Measurements from ENCODE around the gene LGALS12.

Gene LGALS12

GRCh38 chr11:63516109-63516508, 10.2 kb downstream of the LGALS12 start:
- TF ChIP-seq ZNF70 (CRISPR knock-in tag; IDR thresholded peaks at IDR 0.05): no peak
- TF ChIP-seq TSHZ2 (CRISPR knock-in tag; IDR thresholded peaks at IDR 0.05): no peak
- TF ChIP-seq BACH2 (CRISPR knock-in tag; IDR thresholded peaks at IDR 0.05; ENCODE audit: borderline replicate concordance): no peak
- no peak for TF ChIP-seq ZNF8 (CRISPR knock-in tag; IDR thresholded peaks at IDR 0.05)
- TF ChIP-seq POU6F1 (CRISPR knock-in tag; IDR thresholded peaks at IDR 0.05; ENCODE audit: borderline replicate concordance, low read depth): no peak
- TF ChIP-seq ZFP3 (CRISPR knock-in tag; IDR thresholded peaks at IDR 0.05): no peak
- TF ChIP-seq ZC3H10 (CRISPR knock-in tag; IDR thresholded peaks at IDR 0.05): no peak
- TF ChIP-seq ZFP30 (CRISPR knock-in tag; IDR thresholded peaks at IDR 0.05): no peak
- TF ChIP-seq CSDC2 (CRISPR knock-in tag; IDR thresholded peaks at IDR 0.05): no peak
- no peak for TF ChIP-seq ISL1 (CRISPR knock-in tag; IDR thresholded peaks at IDR 0.05)
- no peak for TF ChIP-seq GLIS3 (CRISPR knock-in tag; IDR thresholded peaks at IDR 0.05)
- TF ChIP-seq TOX (CRISPR knock-in tag; IDR thresholded peaks at IDR 0.05; ENCODE audit: borderline replicate concordance): no peak
- TF ChIP-seq ZNF565 (CRISPR knock-in tag; conservative IDR thresholded peaks at IDR 0.05; ENCODE audit: low read depth): no peak
- TF ChIP-seq PATZ1 (CRISPR knock-in tag; IDR thresholded peaks at IDR 0.05; ENCODE audit: borderline replicate concordance): no peak
- TF ChIP-seq CREB5 (CRISPR knock-in tag; IDR thresholded peaks at IDR 0.05; ENCODE audit: low read depth): no peak
- no peak for TF ChIP-seq CSRNP3 (CRISPR knock-in tag; IDR thresholded peaks at IDR 0.05)
- TF ChIP-seq RARB (CRISPR knock-in tag; IDR thresholded peaks at IDR 0.05): no peak
- TF ChIP-seq ARNTL (CRISPR knock-in tag; IDR thresholded peaks at IDR 0.05; ENCODE audit: borderline replicate concordance, low read depth): no peak
- TF ChIP-seq OSR1 (CRISPR knock-in tag; IDR thresholded peaks at IDR 0.05): no peak
- ATAC-seq: no peak

GRCh38 chr11:63517156-63517555, 11.3 kb downstream of the LGALS12 start:
- ATAC-seq: no peak
- no peak for TF ChIP-seq CSDC2 (CRISPR knock-in tag; IDR thresholded peaks at IDR 0.05)
- TF ChIP-seq POU6F1 (CRISPR knock-in tag; IDR thresholded peaks at IDR 0.05; ENCODE audit: borderline replicate concordance, low read depth): no peak
- no peak for TF ChIP-seq TCF4 (CRISPR knock-in tag; IDR thresholded peaks at IDR 0.05; ENCODE audit: borderline replicate concordance)

- TF ChIP-seq ZNF70 (CRISPR knock-in tag; IDR thresholded peaks at IDR 0.05): no peak
- TF ChIP-seq TSHZ2 (CRISPR knock-in tag; IDR thresholded peaks at IDR 0.05): no peak
- no peak for TF ChIP-seq BACH2 (CRISPR knock-in tag; IDR thresholded peaks at IDR 0.05; ENCODE audit: borderline replicate concordance)
- no peak for TF ChIP-seq GLIS3 (CRISPR knock-in tag; IDR thresholded peaks at IDR 0.05)
- no peak for TF ChIP-seq ARNTL (CRISPR knock-in tag; IDR thresholded peaks at IDR 0.05; ENCODE audit: borderline replicate concordance, low read depth)
- TF ChIP-seq ESRRG (CRISPR knock-in tag; IDR thresholded peaks at IDR 0.05): no peak
- no peak for ATAC-seq
Measured at GRCh38 chr11:63518548-63518947, 12.7 kb downstream of the LGALS12 start.

All from SK-N-SH treated with all-trans-retinoic acid at 6 μM for 48 hours (cell line).